Activated T-helper 1 cell treated with anti-CD3 and anti-CD28 coated beads, Interleukin-12 subunit alpha, Interleukin-12 subunit beta, Interleukin-2, Interleukin-4 antibody, amounts not matched to agents 30 ng/mL and 10 ng/mL and 1 ng/mL, durations not matched to agents 14 hours and 24 hours and 36 hours (primary cell): Measurements from ENCODE around the gene DLK2. TPM values are rescaled to one million over a fixed set of nuclear protein-coding genes. Genes with fewer than 3 reads are reported as not detected.
"Not testable (repeated sequence)": the region's sequence is repeated elsewhere in the genome, so short reads cannot be mapped to it uniquely, and the experiment has no call there.

ENCODE experiments used
- DNase-seq: peaks from one replicate; pipeline ENCODE4 v3.0.0; 2021; ENCODE audit warnings: low spot score
- H3K27ac Mint-ChIP-seq: one replicate; pipeline ENCODE4 v1.8.0; 2021; ENCODE audit warnings: mild to moderate bottlenecking, mixed read lengths
- H3K27me3 Mint-ChIP-seq: one replicate; pipeline ENCODE4 v1.8.0; 2022; ENCODE audit warnings: mild to moderate bottlenecking, moderate library complexity, mixed read lengths; ENCODE audit not compliant: insufficient read depth
- H3K36me3 Mint-ChIP-seq: one replicate; pipeline ENCODE4 v1.8.0; 2021; ENCODE audit warnings: low read depth, mixed read lengths
- H3K4me1 Mint-ChIP-seq: one replicate; pipeline ENCODE4 v1.8.0; 2021; ENCODE audit warnings: low read depth, mixed read lengths
- H3K4me3 Mint-ChIP-seq: one replicate; pipeline ENCODE4 v1.8.0; 2021; ENCODE audit warnings: mild to moderate bottlenecking, moderate library complexity, mixed read lengths
- H3K9me3 Mint-ChIP-seq: one replicate; pipeline ENCODE4 v1.8.0; 2021; ENCODE audit warnings: mixed read lengths
- intact Hi-C: fragments of 100-400 bp; cut with micrococcal nuclease; formaldehyde crosslinking; loops from one replicate; pipeline ENCODE4 v1.15.1; 2024
- total RNA-seq: library from RNA; stranded (reverse); gene quantifications from 2 replicates; pipeline ENCODE4 v1.2.3, GENCODE V29; 2022

Gene DLK2
- 1.5 and 2.0 TPM in 2 replicates for total RNA-seq

DNA sequence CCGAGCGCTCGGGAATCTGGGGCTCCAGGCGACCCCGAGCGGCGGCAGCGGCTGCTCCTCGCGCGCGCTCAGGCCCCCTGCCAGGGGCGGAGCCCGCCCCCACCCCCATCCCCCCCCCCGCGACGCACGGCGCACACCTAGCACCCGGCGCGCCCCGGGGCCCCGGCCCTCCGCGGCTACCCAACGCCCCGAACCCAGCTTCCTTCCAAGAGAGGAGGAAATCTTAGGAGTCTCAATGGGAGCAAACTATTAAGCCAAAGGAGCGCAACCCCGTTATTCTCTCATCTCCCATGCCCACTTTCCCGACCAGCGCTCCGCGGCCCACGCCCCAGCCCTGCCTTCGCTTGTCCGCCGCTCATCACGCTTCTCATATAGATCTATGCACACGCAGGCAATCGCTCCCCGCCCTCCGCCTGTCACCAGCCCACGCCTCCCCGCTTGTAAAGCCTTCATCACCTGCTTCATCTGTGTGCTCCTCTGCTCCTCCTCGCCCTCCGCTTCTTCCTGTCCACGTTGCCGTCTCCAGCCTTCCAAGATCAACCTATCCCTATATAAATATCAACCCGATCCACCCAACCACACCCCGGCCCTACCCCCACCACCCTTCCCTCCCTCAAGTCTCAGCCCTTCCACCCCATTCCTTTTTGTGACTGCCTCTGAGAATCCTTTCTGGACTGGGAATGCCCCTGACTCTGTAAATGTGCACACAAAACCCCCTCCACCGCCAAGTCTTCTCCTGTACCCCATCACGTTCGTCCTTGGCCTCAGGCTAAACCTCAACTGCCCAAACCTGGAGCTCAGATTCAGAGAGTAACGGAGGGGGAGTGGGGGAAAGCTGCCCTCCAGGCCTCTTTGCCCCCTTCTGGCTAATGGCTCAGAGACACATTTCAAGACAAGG is at the start of gene DLK2:
TSS of gene DLK2 (minus strand) at position 18 of the 898 bp plus-strand sequence. CDS start 723 bp downstream, outside the sequence.
- Mint-ChIP-seq H3K36me3 (peaks cover 8% of the 10 kb centered on the region), H3K4me3 (peak within 1 kb of the TSS; percentile 81), H3K9me3 (no peaks in the 10 kb centered on the region), H3K27me3 (peaks cover 35% of the 10 kb centered on the region), H3K4me1 (peaks cover 13% of the 10 kb centered on the region), H3K27ac (peak within 1 kb of the TSS; percentile 34)
- intact Hi-C loops: loop anchor here (1.0 to 10.0 kb wide), 5 partner anchors 22 to 619 kb away; partner anchors contain the start of genes ABCC10 and TJAP1
- DNase-seq: peak; percentile 21

- intact Hi-C loops: no loop called here
- peaks cover 28% of the 10 kb centered on the region for H3K36me3 Mint-ChIP-seq
These were observed 48.1 kb upstream of the DLK2 start for GRCh38 chr6:43503443-43503842.

GRCh38 chr6:43502666-43503065 is 47.3 kb upstream of the DLK2 start:
- no peak overlapping the region for H3K27ac Mint-ChIP-seq
- no peak overlapping the region for H3K4me3 Mint-ChIP-seq
- peaks cover 1% of the 10 kb centered on the region for H3K27me3 Mint-ChIP-seq
- no peaks in the 10 kb centered on the region for H3K4me1 Mint-ChIP-seq
- H3K9me3 Mint-ChIP-seq: no peaks in the 10 kb centered on the region
- H3K36me3 Mint-ChIP-seq: peaks cover 28% of the 10 kb centered on the region
- intact Hi-C loops: no loop called here
- DNase-seq: no peak

More at GRCh38 chr6:43503443-43503842, 48.1 kb upstream of the DLK2 start:
- no peak overlapping the region for H3K4me3 Mint-ChIP-seq
- no peaks in the 10 kb centered on the region for H3K9me3 Mint-ChIP-seq
- peaks cover 3% of the 10 kb centered on the region for H3K4me1 Mint-ChIP-seq
- peak overlapping the region; percentile 29 for H3K27ac Mint-ChIP-seq
- H3K27me3 Mint-ChIP-seq: peaks cover 9% of the 10 kb centered on the region
- no peak for DNase-seq

DNA sequence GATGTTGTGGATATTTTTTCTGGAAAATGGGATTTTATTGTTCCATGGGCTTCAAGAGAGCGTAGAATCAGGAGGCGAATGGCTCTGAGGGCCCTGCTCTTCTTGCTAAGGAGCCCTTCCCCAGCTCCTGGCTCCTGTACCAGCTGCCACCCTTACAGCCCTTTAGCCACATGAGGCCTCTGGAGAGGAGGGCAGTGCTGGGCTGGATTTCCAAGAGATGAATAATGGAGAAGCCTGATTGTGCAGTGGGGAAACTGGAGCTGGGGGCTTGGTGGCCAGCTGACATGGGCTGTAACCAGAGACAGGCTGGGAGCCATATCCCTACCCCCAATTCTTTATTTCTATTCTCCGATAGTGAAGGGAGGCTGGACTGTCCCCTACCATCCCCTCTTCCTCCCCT is 45.6 kb upstream of the DLK2 start:
- H3K4me1 Mint-ChIP-seq: no peaks in the 10 kb centered on the region
- H3K27me3 Mint-ChIP-seq: no peaks in the 10 kb centered on the region
- intact Hi-C loops: no loop called here
- H3K4me3 Mint-ChIP-seq: no peak overlapping the region
- no peak for DNase-seq
- peaks cover 23% of the 10 kb centered on the region for H3K36me3 Mint-ChIP-seq
- no peak overlapping the region for H3K27ac Mint-ChIP-seq
- H3K9me3 Mint-ChIP-seq: no peaks in the 10 kb centered on the region

- Mint-ChIP-seq H3K4me3 (no peak overlapping the region), H3K9me3 (no peaks in the 10 kb centered on the region), H3K27ac (peak overlapping the region; percentile 44), H3K27me3 (no peaks in the 10 kb centered on the region), H3K36me3 (peaks cover 19% of the 10 kb centered on the region), H3K4me1 (peaks cover 11% of the 10 kb centered on the region)
- no peak for DNase-seq
- intact Hi-C loops: no loop called here
These were observed 43.9 kb upstream of the DLK2 start for GRCh38 chr6:43499028-43499815.

DNA sequence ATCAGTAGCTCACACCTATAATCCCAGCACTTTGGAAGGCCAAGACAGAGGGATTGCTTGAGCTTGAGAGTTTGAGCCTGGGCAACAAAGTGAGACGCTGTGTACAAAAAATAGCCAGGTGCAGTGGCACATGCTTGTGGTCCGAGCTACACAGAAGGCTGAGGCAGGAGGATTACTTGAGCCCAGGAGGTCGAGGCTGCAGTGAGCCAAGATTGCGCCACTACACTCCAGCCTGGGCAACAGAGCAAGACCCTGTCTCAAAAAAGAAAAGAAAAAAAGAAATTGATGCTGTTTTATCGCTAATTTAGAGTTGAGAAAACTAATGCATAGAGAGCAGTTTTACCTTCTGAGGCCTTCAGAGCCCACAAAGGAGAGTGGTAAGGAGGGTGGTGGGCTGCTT is 42.9 kb upstream of the DLK2 start:
- H3K9me3 Mint-ChIP-seq, DNase-seq, H3K4me3 Mint-ChIP-seq, H3K27me3 Mint-ChIP-seq, intact Hi-C loops, H3K27ac Mint-ChIP-seq: not testable (repeated sequence)
- Mint-ChIP-seq H3K36me3 (peaks cover 17% of the 10 kb centered on the region), H3K4me1 (peaks cover 18% of the 10 kb centered on the region)

DNA sequence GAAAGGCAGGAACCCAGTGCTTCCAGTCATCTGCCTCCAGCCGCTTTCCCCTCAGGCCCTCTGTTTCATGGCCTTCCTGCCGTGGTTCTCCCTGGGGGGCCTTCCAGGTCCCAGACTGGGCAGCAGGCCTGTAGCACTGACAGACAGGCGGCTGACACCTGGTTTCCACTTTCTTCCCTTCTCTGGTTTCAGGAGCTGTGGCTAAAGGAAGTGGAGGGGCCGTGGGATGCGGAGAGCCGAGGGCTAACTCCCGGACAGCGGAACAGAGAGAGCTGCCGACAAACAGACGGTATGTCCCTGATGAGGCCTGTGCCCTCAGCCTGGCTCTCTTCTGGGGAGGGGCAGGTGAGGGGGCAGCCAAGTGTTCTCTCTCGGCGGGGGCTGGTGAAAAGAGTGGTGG is 42.3 kb upstream of the DLK2 start:
- Mint-ChIP-seq H3K4me3 (no peak overlapping the region), H3K9me3 (no peaks in the 10 kb centered on the region), H3K36me3 (peaks cover 17% of the 10 kb centered on the region), H3K27me3 (no peaks in the 10 kb centered on the region), H3K4me1 (peaks cover 24% of the 10 kb centered on the region), H3K27ac (no peak overlapping the region)
- no peak for DNase-seq
- intact Hi-C loops: no loop called here

DNA sequence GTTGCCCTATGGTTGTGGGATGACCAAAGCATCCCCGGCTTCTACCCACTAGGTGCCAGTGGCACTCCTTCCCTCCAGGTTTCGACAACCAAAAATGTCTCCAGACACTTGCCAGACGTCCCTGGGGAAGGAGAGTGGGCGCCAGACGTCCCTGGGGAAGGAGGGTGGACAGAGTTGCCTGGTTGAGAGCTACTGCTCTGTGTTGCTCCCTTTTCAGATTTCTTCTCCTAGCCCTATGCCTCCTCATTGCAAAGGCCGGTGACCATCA is 41.7 kb upstream of the DLK2 start:
- no peak for DNase-seq

DNA sequence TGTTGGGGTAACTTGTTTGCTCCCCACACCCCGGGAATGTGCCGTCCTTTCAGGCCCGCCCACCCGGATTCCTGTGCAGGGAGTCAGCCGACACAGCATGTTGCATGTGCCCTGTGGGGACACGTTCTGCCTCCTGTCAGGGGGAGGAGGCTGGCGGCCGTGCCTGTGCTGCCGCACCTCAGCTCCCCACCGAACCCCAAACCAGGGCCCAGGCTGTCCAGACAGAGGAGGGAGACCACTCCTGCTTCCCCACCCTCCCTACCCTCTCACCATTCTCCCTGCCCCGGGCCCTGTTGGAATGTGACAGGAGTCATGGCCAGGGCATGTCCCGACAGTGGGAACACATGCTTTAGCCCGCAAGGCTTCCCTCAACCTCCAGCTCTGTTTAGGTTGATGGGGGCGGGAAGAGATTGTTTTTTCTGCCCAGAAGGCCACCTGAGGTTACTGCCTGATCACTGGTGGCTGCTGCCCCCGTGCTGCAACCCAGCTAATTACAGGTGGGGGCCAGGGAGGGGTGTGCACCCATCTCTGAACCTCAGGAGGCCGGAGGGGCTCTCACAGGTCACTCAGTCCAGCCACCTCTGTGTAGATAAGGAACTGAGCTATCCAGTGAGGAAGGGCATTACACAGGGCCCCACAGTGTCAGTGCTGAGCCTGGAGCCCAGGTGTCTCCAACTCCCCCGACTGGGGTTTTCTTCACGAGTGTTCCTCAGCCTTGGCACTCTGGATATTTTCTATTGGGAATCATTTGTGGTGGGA is 41.2 kb upstream of the DLK2 start:
- DNase-seq: no peak
- Mint-ChIP-seq H3K4me3 (no peak overlapping the region), H3K27me3 (no peaks in the 10 kb centered on the region), H3K27ac (no peak overlapping the region), H3K9me3 (no peaks in the 10 kb centered on the region), H3K36me3 (peaks cover 13% of the 10 kb centered on the region), H3K4me1 (peaks cover 29% of the 10 kb centered on the region)
- intact Hi-C loops: no loop called here

More for the DNA sequence above, 41.7 kb upstream of the DLK2 start:
- Mint-ChIP-seq H3K27me3 (no peaks in the 10 kb centered on the region), H3K27ac (no peak overlapping the region), H3K4me3 (no peak overlapping the region), H3K9me3 (no peaks in the 10 kb centered on the region), H3K4me1 (peaks cover 29% of the 10 kb centered on the region), H3K36me3 (peaks cover 17% of the 10 kb centered on the region)
- intact Hi-C loops: no loop called here

DNA sequence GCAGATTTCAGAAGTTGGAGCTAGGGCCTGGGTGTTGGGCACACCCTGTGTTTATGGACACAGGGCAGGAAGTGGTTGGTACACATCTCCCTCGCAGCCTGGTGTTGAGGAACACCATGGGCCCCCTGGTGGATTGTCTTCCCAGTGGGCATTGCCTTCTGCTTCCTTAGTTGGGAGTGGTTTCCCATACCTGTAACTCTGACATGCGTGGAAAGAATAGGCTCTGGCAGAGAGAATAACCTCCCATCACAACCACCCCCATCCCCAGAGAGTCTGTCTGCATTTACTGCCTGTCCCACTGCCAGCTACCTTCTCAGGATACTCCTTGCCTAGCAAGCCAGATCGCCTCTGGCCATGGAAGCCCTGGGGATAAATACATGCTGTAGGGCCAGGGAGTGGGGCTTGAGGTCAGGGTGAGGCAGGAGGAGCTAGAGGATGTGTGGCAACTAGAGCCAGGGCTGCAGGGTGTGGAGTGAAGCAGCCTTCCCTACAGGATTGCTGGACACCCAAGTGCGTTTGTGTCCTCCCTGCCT is 40.1 kb upstream of the DLK2 start:
- DNase-seq: no peak

DNA sequence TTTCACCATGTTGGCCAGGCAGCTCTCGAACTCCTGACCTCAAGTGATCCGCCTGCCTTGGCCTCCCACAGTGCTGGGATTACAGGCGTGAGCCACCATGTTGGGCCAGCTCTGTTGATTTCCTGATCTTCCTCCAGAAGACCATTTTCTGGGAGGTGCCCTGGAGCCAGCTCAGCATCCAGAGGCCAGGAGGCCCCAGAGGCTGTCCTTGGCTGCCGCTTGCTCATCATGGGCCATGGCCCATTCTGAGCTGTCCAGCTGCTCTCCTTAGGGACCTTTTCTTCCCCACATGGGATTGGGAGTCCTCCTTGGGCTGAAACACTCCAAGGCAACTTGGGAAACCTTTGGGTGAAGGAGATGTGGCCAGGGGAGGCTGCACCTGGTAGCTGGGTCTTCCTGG is 39.4 kb upstream of the DLK2 start:
- no peaks in the 10 kb centered on the region for H3K9me3 Mint-ChIP-seq
- DNase-seq: no peak
- intact Hi-C loops: no loop called here
- no peaks in the 10 kb centered on the region for H3K27me3 Mint-ChIP-seq
- H3K4me3 Mint-ChIP-seq: no peak overlapping the region
- H3K36me3 Mint-ChIP-seq: peaks cover 7% of the 10 kb centered on the region
- H3K4me1 Mint-ChIP-seq: peaks cover 35% of the 10 kb centered on the region
- peak overlapping the region; percentile 21 for H3K27ac Mint-ChIP-seq

More for the DNA sequence above, 40.1 kb upstream of the DLK2 start:
- peak overlapping the region; percentile 40 for H3K27ac Mint-ChIP-seq
- no peaks in the 10 kb centered on the region for H3K9me3 Mint-ChIP-seq
- H3K4me1 Mint-ChIP-seq: peaks cover 30% of the 10 kb centered on the region
- no peak overlapping the region for H3K4me3 Mint-ChIP-seq
- intact Hi-C loops: no loop called here
- H3K27me3 Mint-ChIP-seq: no peaks in the 10 kb centered on the region
- H3K36me3 Mint-ChIP-seq: peaks cover 7% of the 10 kb centered on the region

- Mint-ChIP-seq H3K36me3 (peaks cover 3% of the 10 kb centered on the region), H3K4me1 (peaks cover 35% of the 10 kb centered on the region), H3K4me3 (no peak overlapping the region), H3K9me3 (no peaks in the 10 kb centered on the region), H3K27me3 (no peaks in the 10 kb centered on the region), H3K27ac (no peak overlapping the region)
- DNase-seq: no peak
- intact Hi-C loops: no loop called here
These were observed 39.0 kb upstream of the DLK2 start for GRCh38 chr6:43494321-43494720.
